Measurements from ENCODE around the gene HERC5.
A peak's percentile ranks its signal among the peaks of the same experiment; 100 is the strongest.

Gene HERC5

GRCh38 chr4:88523325-88524129 is 66.6 kb downstream of the HERC5 start, which contains the start of gene PYURF:
Gene PYURF, minus strand, starts transcription at chr4:88523776. Its CDS starts 76 bp downstream, at chr4:88523700.
- DNase-seq: peak; percentile 86

GRCh38 chr4:88524171-88524570 is 67.3 kb downstream of the HERC5 start:
- no peak for DNase-seq

GRCh38 chr4:88526221-88526815 is 69.4 kb downstream of the HERC5 start:
- DNase-seq: no peak

DNA sequence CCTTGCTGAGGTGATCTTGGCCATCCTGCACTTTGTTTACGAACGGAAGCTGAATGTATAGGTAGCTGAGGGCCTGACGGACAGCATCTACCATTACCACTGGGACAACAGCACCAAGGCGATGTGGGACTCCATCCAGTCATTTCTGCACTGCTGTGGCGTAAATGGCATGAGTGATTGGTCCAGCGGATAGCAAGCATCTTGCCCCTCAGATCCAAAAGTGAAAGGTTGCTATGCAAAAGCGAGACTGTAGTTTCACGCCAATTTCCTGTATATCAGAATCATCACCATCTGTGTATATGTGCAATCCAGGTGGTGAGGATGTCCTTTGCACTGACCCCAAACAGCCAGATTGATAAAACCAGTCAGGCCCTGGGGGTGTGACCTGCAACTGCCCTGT is 70.9 kb downstream of the HERC5 start:
- DNase-seq: no peak

- no peak for DNase-seq
Measured at GRCh38 chr4:88528861-88529260, 71.9 kb downstream of the HERC5 start.

DNA sequence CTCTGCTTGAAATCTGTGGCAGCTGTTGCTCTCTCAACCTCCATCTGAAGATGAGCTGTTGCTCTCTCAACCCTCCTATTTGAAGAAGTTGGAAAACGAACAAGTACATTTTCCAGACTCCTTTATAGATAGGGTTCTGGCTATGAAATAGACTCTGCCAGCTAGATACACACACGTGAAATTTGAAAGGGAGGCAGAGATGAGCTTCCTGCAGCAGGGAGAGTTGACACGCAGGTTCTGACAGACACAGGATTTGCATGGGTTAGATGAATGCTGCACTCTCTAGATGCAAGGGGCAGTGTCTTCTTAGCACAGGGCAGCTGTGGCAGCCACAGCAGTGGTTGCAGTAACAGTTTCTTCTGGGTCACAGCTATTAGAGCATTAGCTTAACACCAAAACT is 74.6 kb downstream of the HERC5 start:
- DNase-seq: no peak

GRCh38 chr4:88533088-88533790 is 76.3 kb downstream of the HERC5 start:
- no peak for DNase-seq

- no peak for DNase-seq
Measured at GRCh38 chr4:88533937-88534750, 77.2 kb downstream of the HERC5 start.

DNA sequence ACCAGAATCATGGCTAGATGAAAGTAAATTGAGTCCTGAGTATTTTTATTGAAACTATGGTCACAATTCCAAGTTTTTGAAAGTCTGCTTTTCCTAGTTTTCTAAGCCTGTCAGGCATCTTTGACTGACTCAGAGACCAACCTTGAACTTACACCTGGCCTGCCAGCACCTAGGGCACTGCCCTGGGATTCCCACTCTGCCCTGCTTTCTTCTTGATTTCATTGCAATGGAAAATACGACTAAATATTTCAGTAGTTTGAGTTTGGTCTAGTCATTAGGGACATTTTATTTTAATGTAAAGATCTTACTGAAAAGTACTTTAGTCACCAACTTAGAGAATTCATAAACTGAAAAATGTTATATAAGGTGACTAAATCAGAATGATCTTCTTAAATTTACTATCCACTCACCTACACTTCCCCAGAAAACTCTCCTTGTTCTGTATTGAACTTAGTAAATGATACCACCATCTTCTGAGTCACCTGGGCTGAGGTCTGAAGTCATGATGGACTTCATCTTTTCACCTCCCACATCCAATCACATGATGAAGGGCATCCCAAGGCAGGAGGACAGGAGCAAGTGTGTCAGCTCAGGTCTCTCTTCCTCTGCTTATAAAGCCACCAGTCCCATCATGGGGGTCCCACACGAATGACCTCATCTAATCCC is 78.3 kb downstream of the HERC5 start:
- DNase-seq: no peak

DNA sequence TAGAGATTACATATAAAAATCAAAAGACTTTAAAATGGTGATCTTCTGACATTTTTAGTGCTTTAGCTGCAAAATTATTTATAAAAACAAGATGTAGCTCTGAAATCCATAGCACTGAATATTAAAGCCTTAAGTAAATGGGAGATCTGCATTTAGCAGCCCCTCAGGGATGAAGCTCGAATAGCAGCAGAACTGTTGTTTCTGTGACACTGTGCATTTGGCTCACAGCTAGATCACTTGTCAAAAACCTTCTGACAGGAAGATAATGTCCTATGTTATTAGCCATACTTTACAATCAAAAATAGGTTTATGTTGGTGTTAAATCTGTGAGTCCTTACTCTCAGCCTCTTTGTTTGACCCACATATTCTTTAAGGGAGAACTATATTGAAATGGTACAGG is 80.8 kb downstream of the HERC5 start:
- DNase-seq: no peak

GRCh38 chr4:88539322-88540068 is 82.6 kb downstream of the HERC5 start:
- DNase-seq: peak; percentile 83

- no peak for DNase-seq
Measured at GRCh38 chr4:88549815-88550214, 92.9 kb downstream of the HERC5 start.
